ENCODE data around the gene POU2F2. TPM values are rescaled to one million over a fixed set of nuclear protein-coding genes. Genes with fewer than 3 reads are reported as not detected.

POU2F2 gene
- 10 to 100 TPM; 46.7 to 47.9 TPM for total RNA-seq
- polyA plus RNA-seq: 8.5 TPM

DNA sequence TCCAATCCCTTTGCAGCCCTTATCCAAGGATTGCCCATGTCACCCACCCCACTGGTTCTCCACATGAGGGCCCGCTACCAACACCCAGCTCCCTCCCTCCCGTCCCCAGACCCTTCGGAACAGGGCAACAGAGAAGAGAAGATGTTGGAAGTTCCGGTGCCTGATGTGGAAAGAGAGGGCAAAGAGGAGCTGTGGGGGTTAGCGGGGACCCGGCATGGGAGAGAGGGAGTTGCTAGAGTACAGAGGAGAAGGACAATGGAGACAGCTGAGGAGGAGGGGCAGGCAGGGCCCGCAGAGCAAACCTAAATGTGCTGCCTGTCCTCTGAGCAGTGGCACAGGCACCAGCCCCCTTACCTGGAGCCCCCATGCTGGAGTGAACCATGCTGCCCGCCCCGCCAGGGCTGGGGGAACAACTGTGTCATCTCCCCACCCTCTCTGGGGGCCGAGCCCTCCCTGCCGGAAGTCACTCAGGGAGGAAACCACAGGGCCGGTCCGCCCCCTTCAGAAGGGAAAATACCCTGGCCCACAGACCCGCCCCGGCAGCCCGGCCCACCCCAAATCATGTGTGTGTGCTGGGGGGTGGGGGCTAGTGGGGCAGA lies at the start of gene POU2F2:
Gene POU2F2 (minus strand): TSS at position 417 of the 599 bp plus-strand sequence. CDS start 35 bp downstream, at position 382.
- peaks cover 61 to 88% (median 71%) of the 10 kb centered on the region in 3 donors for H3K4me1 Mint-ChIP-seq
- no peaks in the 10 kb centered on the region for H3K27me3 ChIP-seq (ENCODE audit: insufficient read depth, low read length, poor library complexity, severe bottlenecking)
- H3K4me1 ChIP-seq (ENCODE audit: insufficient read depth, low read length): peaks cover 43% of the 10 kb centered on the region
- CTCF ChIA-PET: interaction anchor here (0.5 to 6.2 kb wide), 35 partner anchors 9 to 379 kb away, joined by 3 to 46 read pairs (median 4); partner anchors contain the start of genes DEDD2, ERF, GSK3A and PAFAH1B3
- peak within 1 kb of the TSS; percentile 72 to 97 (median 96) for H3K27ac Mint-ChIP-seq
- no peaks in the 10 kb centered on the region for H3K9me3 ChIP-seq (ENCODE audit: low read length)
- peak within 1 kb of the TSS; percentile 56 for H3K27ac ChIP-seq (ENCODE audit: low read depth, low read length)
- DNase-seq: peak; percentile 81 to 95 (median 86)
- peak within 1 kb of the TSS; percentile 90 for H3K4me3 ChIP-seq (ENCODE audit: low read length)
- no peaks in the 10 kb centered on the region for H3K36me3 ChIP-seq (ENCODE audit: insufficient read depth, low read length)
- H3K36me3 Mint-ChIP-seq: peaks cover 0 to 22% (median 0%) of the 10 kb centered on the region in 3 donors
- H3K27me3 Mint-ChIP-seq: no peaks in the 10 kb centered on the region
- POLR2A ChIA-PET: interaction anchor here (0.9 to 1.7 kb wide), 7 partner anchors 12 to 163 kb away, joined by 3 to 9 read pairs (median 4); partner anchors contain the start of gene GSK3A
- no peaks in the 10 kb centered on the region for H3K9me3 Mint-ChIP-seq
- H3K4me3 Mint-ChIP-seq: peak within 1 kb of the TSS; percentile 77 to 95 (median 87)

DNA sequence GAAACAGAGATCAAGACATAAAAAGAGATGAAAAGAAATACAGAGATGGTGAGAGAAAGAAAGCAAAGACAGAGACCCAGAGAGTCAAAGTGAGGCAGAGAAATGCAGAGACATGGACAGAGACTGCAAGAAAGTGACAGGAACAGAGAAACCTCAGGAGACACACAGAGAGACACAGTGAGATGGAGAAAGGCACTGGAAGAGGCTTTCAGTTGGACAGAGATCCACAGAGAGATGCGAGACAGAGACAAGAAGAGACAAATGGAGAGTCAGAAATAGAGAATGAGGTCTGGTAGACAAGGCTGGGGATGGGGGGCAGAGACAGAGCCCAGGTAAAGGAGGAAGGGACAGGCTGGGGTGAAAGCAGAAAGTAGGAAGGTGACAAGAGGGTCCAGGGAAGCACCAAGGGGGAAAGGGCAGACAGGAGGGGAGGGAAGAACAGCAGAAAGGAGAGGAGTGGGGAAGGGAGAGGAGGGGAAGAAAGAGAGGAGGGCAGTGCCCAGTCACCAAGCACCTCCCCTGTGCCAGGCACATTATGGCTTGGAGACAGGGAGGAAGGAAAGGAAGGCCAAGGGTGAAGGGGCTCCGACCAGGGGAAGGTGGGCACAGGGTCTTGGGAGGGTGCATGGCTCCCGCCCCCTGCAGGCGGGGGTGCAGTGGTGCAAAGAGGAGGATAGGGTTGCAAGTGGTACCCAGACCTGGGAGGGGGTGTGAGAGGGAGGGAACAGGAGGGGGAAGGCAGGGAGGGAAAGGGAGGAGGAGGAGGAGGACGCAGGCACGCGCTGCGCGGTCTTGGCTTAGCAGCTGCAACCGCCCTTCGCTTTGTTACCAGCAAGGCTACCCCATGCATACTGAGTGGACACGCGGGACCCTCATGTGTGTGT lies 46.8 kb upstream of the POU2F2 start:
- ChIA-PET CTCF (no interaction called here), POLR2A (no interaction called here)
- no peaks in the 10 kb centered on the region for H3K36me3 ChIP-seq (ENCODE audit: insufficient read depth, low read length)
- H3K9me3 ChIP-seq (ENCODE audit: low read length): no peaks in the 10 kb centered on the region
- no peak overlapping the region for H3K4me3 ChIP-seq (ENCODE audit: low read length)
- Mint-ChIP-seq H3K36me3 (no peaks in the 10 kb centered on the region), H3K4me3 (no peak overlapping the region), H3K4me1 (peaks cover 23 to 32% (median 29%) of the 10 kb centered on the region in 3 donors), H3K27me3 (peaks cover 10 to 16% of the 10 kb centered on the region in 2 donors), H3K27ac (no peak overlapping the region), H3K9me3 (no peaks in the 10 kb centered on the region)
- DNase-seq: no peak
- H3K27me3 ChIP-seq (ENCODE audit: insufficient read depth, low read length, poor library complexity, severe bottlenecking): peaks cover 18% of the 10 kb centered on the region
- H3K27ac ChIP-seq (ENCODE audit: low read depth, low read length): no peak overlapping the region
- H3K4me1 ChIP-seq (ENCODE audit: insufficient read depth, low read length): peaks cover 15% of the 10 kb centered on the region

DNA sequence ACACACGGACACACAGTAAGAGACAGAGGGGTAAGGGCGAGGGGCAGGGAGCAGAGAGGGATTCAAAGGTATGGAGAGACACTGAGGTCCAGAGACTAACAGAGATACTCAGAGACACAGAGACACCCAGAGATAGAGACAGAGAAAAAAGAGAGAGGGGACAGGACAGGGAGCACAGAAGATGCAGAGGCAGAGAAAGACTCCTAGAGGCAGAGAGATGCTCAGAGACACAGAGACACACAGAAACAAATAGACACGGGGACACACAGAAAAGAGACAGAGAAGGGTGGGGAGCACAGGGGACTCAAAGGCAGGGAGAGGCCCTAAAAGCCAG lies 45.4 kb upstream of the POU2F2 start:
- Mint-ChIP-seq H3K4me1 (peaks cover 14 to 23% (median 17%) of the 10 kb centered on the region in 3 donors), H3K27me3 (peaks cover 10 to 23% of the 10 kb centered on the region in 2 donors)

DNA sequence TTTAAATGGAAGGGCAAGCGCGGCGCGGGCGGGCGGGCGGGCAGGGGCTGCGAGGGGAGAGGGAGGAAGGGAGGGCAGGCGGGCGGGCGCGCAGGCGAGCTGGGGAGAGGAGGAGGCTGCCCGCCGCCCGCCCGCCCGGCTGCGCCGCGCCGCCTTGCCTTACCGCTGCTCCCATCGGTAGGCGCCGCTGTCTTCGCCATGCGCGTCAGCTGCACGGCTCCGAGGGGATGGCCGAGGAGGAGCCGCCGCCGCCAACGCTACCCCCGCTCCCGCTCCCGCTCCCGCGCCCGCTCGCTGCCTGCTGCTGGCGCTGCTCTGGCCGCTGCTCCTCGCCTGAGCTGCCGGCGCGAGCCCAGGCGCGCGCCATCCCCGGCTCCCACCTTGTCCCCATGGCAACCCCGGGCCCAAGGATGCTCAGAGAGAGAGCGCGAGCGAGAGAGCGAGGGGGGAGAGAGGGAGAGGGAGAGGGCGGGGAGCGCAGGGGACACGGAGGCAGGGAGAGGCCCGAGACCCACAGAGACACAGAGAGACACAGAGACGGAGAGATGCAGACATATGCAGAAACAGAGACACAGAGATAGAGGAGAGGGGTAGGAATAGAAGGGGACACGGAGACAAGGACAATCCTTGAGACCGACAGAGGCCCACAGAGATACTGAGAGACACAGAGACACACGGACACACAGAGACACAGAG lies 44.9 kb upstream of the POU2F2 start:
- H3K4me3 ChIP-seq (ENCODE audit: low read length): peak overlapping the region; percentile 17
- H3K27ac ChIP-seq (ENCODE audit: low read depth, low read length): no peak overlapping the region
- H3K27ac Mint-ChIP-seq: no peak overlapping the region
- peak overlapping the region in 2 of 7 donors; percentile 45 to 83 for H3K4me3 Mint-ChIP-seq
- peak; percentile 65 to 83 (median 72) for DNase-seq
- H3K9me3 Mint-ChIP-seq: no peaks in the 10 kb centered on the region
- CTCF ChIA-PET: interaction anchor here (0.7 to 2.6 kb wide), 18 partner anchors 7 to 380 kb away, joined by 3 to 13 read pairs (median 5); partner anchors contain the start of genes GSK3A, POU2F2 and ZNF574
- H3K36me3 ChIP-seq (ENCODE audit: insufficient read depth, low read length): no peaks in the 10 kb centered on the region
- H3K27me3 Mint-ChIP-seq: peaks cover 7 to 23% of the 10 kb centered on the region in 2 donors
- no peaks in the 10 kb centered on the region for H3K9me3 ChIP-seq (ENCODE audit: low read length)
- H3K36me3 Mint-ChIP-seq: no peaks in the 10 kb centered on the region
- H3K4me1 Mint-ChIP-seq: peaks cover 10 to 18% (median 13%) of the 10 kb centered on the region in 3 donors
- POLR2A ChIA-PET: interaction anchor here (0.5 to 1.7 kb wide), 4 partner anchors 21 to 65 kb away, joined by 3 to 9 read pairs (median 4); partner anchors contain the start of gene GSK3A
- peaks cover 18% of the 10 kb centered on the region for H3K27me3 ChIP-seq (ENCODE audit: insufficient read depth, low read length, poor library complexity, severe bottlenecking)
- peaks cover 12% of the 10 kb centered on the region for H3K4me1 ChIP-seq (ENCODE audit: insufficient read depth, low read length)

More for the DNA sequence above, 45.4 kb upstream of the POU2F2 start:
- no peak for DNase-seq
- Histone ChIP-seq H3K9me3 (ENCODE audit: low read length) (no peaks in the 10 kb centered on the region), H3K27me3 (ENCODE audit: insufficient read depth, low read length, poor library complexity, severe bottlenecking) (peaks cover 18% of the 10 kb centered on the region), H3K4me1 (ENCODE audit: insufficient read depth, low read length) (peaks cover 12% of the 10 kb centered on the region), H3K36me3 (ENCODE audit: insufficient read depth, low read length) (no peaks in the 10 kb centered on the region), H3K27ac (ENCODE audit: low read depth, low read length) (no peak overlapping the region), H3K4me3 (ENCODE audit: low read length) (peak overlapping the region; percentile 17)
- POLR2A ChIA-PET: interaction anchor here (0.5 to 1.5 kb wide), 2 partner anchors 21 to 60 kb away, joined by 3 to 9 read pairs; no protein-coding TSS in a partner anchor
- no peaks in the 10 kb centered on the region for H3K9me3 Mint-ChIP-seq
- CTCF ChIA-PET: interaction anchor here (1.1 to 1.5 kb wide), 5 partner anchors 38 to 69 kb away, joined by 5 to 7 read pairs (median 5); partner anchors contain the start of gene GSK3A
- no peak overlapping the region for H3K4me3 Mint-ChIP-seq
- H3K27ac Mint-ChIP-seq: no peak overlapping the region
- no peaks in the 10 kb centered on the region for H3K36me3 Mint-ChIP-seq

DNA sequence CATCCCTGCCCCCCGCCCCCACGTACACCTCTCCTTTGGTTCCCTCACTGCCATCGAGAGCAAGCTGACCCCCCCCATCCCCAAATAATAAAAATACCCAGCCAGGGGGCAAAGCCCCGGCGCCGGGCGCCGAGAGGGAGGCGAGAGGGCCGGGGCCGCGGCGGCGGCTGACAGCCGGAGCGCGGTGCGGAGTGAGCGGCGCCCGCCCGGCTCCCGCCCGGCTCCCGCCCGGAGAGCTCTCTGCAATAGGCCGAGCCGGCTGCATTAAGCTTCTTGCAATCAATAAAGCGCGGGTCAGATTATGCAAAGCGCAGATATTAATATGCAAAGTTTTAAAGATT lies 44.4 kb upstream of the POU2F2 start:
- H3K27ac Mint-ChIP-seq: peak overlapping the region in 1 of 8 donors; percentile 31
- peaks cover 18% of the 10 kb centered on the region for H3K27me3 ChIP-seq (ENCODE audit: insufficient read depth, low read length, poor library complexity, severe bottlenecking)
- no peak for DNase-seq
- POLR2A ChIA-PET: interaction anchor here (0.6 to 1.7 kb wide), 3 partner anchors 22 to 66 kb away, joined by 3 to 9 read pairs (median 6); partner anchors contain the start of gene GSK3A
- no peaks in the 10 kb centered on the region for H3K9me3 ChIP-seq (ENCODE audit: low read length)
- H3K27me3 Mint-ChIP-seq: peaks cover 7 to 23% of the 10 kb centered on the region in 2 donors
- H3K27ac ChIP-seq (ENCODE audit: low read depth, low read length): no peak overlapping the region
- peak overlapping the region; percentile 57 for H3K4me3 ChIP-seq (ENCODE audit: low read length)
- no peaks in the 10 kb centered on the region for H3K9me3 Mint-ChIP-seq
- no peaks in the 10 kb centered on the region for H3K36me3 Mint-ChIP-seq
- H3K4me3 Mint-ChIP-seq: peak overlapping the region; percentile 83 to 96 (median 90)
- CTCF ChIA-PET: interaction anchor here (0.7 to 2.6 kb wide), 19 partner anchors 8 to 379 kb away, joined by 3 to 13 read pairs (median 5); partner anchors contain the start of genes GSK3A, POU2F2 and ZNF574
- peaks cover 10 to 14% (median 13%) of the 10 kb centered on the region in 3 donors for H3K4me1 Mint-ChIP-seq
- H3K4me1 ChIP-seq (ENCODE audit: insufficient read depth, low read length): peaks cover 12% of the 10 kb centered on the region
- H3K36me3 ChIP-seq (ENCODE audit: insufficient read depth, low read length): no peaks in the 10 kb centered on the region

DNA sequence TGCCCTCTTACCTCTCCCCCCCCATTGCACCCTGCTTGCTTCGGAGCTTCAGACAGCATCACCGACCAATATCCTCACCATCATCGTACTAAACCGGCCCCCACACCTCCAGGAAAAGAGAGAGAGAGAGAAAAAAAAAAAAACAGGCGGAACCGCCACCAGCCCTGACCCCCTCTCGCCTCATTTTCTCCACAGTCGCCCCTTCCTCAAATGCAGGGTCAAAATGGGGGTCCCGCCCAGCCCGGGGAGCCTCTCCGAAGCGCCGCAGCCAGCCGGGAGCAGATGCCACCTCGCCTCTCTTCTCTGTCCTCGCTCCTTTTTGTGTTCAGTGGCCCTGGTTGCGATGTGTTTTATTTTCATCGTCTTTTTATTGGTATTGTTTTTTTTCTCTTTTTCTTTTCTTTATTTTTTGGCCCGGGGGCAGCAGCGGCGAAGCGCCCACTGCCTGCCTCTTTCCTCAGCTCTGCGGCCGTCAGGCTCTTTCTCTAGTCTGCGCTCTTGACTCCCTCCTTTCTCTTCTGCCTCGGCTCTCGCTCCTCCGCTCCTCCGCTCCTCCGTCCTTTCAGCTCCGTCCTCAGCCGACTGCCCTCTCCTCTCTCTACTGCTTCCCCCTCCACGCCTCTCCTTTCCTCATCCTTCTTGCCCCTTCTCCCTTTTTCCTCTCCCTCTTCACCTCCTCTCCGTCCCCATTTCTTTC lies 43.9 kb upstream of the POU2F2 start:
- Mint-ChIP-seq H3K4me1 (peaks cover 10 to 14% (median 13%) of the 10 kb centered on the region in 3 donors), H3K9me3 (no peaks in the 10 kb centered on the region), H3K27ac (peak overlapping the region in 6 of 8 donors; percentile 39 to 90 (median 68)), H3K27me3 (peaks cover 7 to 23% of the 10 kb centered on the region in 2 donors), H3K36me3 (peaks cover 0 to 2% (median 0%) of the 10 kb centered on the region in 3 donors), H3K4me3 (peak overlapping the region; percentile 83 to 96 (median 90))
- Histone ChIP-seq H3K36me3 (ENCODE audit: insufficient read depth, low read length) (no peaks in the 10 kb centered on the region), H3K27ac (ENCODE audit: low read depth, low read length) (no peak overlapping the region), H3K4me3 (ENCODE audit: low read length) (peak overlapping the region; percentile 57), H3K27me3 (ENCODE audit: insufficient read depth, low read length, poor library complexity, severe bottlenecking) (peaks cover 18% of the 10 kb centered on the region), H3K9me3 (ENCODE audit: low read length) (no peaks in the 10 kb centered on the region), H3K4me1 (ENCODE audit: insufficient read depth, low read length) (peaks cover 12% of the 10 kb centered on the region)
- POLR2A ChIA-PET: interaction anchor here (0.6 to 1.7 kb wide), 4 partner anchors 22 to 148 kb away, joined by 3 to 9 read pairs (median 5); partner anchors contain the start of gene GSK3A
- DNase-seq: peak in 1 of 5 donors; percentile 19
- CTCF ChIA-PET: interaction anchor here (0.7 to 2.6 kb wide), 20 partner anchors 9 to 379 kb away, joined by 3 to 13 read pairs (median 5); partner anchors contain the start of genes GSK3A, POU2F2 and ZNF574
